ENCODE results near the gene GJD3.

GJD3 gene

GRCh38 chr17:40314584-40314956 lies 50.0 kb downstream of the GJD3 start:
- H3K4me2 ChIP-seq (ENCODE audit: low read depth, low read length) = peak overlapping the region; percentile 50; the same call in 1 of the 2 replicates
- no peak overlapping the region for H3K9ac ChIP-seq (ENCODE audit: low read length)
- no peaks in the 10 kb centered on the region for H3K9me2 ChIP-seq (replicated peaks; ENCODE audit: insufficient read depth, low read length)
- H2AFZ ChIP-seq (ENCODE audit: low read length) = no peak overlapping the region
- peaks cover 27% of the 10 kb centered on the region for H3K79me2 ChIP-seq (ENCODE audit: low read length)
- H3K36me3 ChIP-seq (replicated peaks; ENCODE audit: insufficient read depth, low read length) = no peaks in the 10 kb centered on the region
- peak overlapping the region; percentile 54; the same call in 1 of the 2 replicates for H3K27ac ChIP-seq (ENCODE audit: low read length)
- H4K20me1 ChIP-seq (ENCODE audit: insufficient read depth, low read length) = no peaks in the 10 kb centered on the region
- H3K9me3 ChIP-seq (replicated peaks; ENCODE audit: insufficient read depth, low read length) = no peaks in the 10 kb centered on the region
- TF ChIP-seq EZH2 (optimal IDR thresholded peaks at IDR 0.05; ENCODE audit: low read depth, low read length) = no peak
- no peak for TF ChIP-seq EZH2phosphoT487 (IDR thresholded peaks at IDR 0.05; ENCODE audit: low read length)
- TF ChIP-seq CTCF (IDR thresholded peaks at IDR 0.05; ENCODE audit: low read length) = no peak
- H3K4me3 ChIP-seq (ENCODE audit: low read length) = no peak overlapping the region
- peak; percentile 89 for DNase-seq
- H3F3A ChIP-seq (ENCODE audit: insufficient read depth, low read length) = peaks cover 47% of the 10 kb centered on the region
- peaks cover 75% of the 10 kb centered on the region for H3K4me1 ChIP-seq (ENCODE audit: low read length)
- no peaks in the 10 kb centered on the region for H3K27me3 ChIP-seq (replicated peaks; ENCODE audit: insufficient read depth, low read length)

GRCh38 chr17:40313668-40314583 lies 50.6 kb downstream of the GJD3 start:
- no peak for TF ChIP-seq EZH2 (optimal IDR thresholded peaks at IDR 0.05; ENCODE audit: low read depth, low read length)
- TF ChIP-seq CTCF (IDR thresholded peaks at IDR 0.05; ENCODE audit: low read length) = no peak
- no peak for TF ChIP-seq EZH2phosphoT487 (IDR thresholded peaks at IDR 0.05; ENCODE audit: low read length)
- peaks cover 21% of the 10 kb centered on the region for H3K79me2 ChIP-seq (ENCODE audit: low read length)
- H3K9ac ChIP-seq (ENCODE audit: low read length) = no peak overlapping the region; the same call in 1 of the 2 replicates
- no peak overlapping the region for H2AFZ ChIP-seq (ENCODE audit: low read length)
- H3K27ac ChIP-seq (ENCODE audit: low read length) = peak overlapping the region; percentile 84; the same call in 1 of the 2 replicates
- no peak overlapping the region for H3K4me3 ChIP-seq (ENCODE audit: low read length)
- H4K20me1 ChIP-seq (ENCODE audit: insufficient read depth, low read length) = no peaks in the 10 kb centered on the region
- H3K4me1 ChIP-seq (ENCODE audit: low read length) = peaks cover 81% of the 10 kb centered on the region
- H3K9me3 ChIP-seq (replicated peaks; ENCODE audit: insufficient read depth, low read length) = no peaks in the 10 kb centered on the region
- no peaks in the 10 kb centered on the region for H3K27me3 ChIP-seq (replicated peaks; ENCODE audit: insufficient read depth, low read length)
- DNase-seq = no peak
- H3F3A ChIP-seq (ENCODE audit: insufficient read depth, low read length) = peaks cover 47% of the 10 kb centered on the region
- no peaks in the 10 kb centered on the region for H3K9me2 ChIP-seq (replicated peaks; ENCODE audit: insufficient read depth, low read length)
- H3K4me2 ChIP-seq (ENCODE audit: low read depth, low read length) = peak overlapping the region; percentile 85; the same call in 1 of the 2 replicates
- H3K36me3 ChIP-seq (replicated peaks; ENCODE audit: insufficient read depth, low read length) = no peaks in the 10 kb centered on the region

Measured in MM.1S (cell line).